IMR-90 (cell line): ENCODE measurements around the gene UQCC5. TPM values are rescaled to one million over a fixed set of nuclear protein-coding genes. Genes with fewer than 3 reads are reported as not detected.

Source experiments
- ATAC-seq: fragments of 200-7000 bp; cut with Tn5 transposase; 2 replicates; pipeline ENCODE4 v1.9.1; 2020; ENCODE audit warnings: low read depth, mild to moderate bottlenecking, moderate library complexity
- BruUV-seq: library from RNA; stranded (reverse); fragments of 400-500 nt; replicated peaks from 2 replicates; lab custom pipeline; 2021; lab: Mats Ljungman, UMichigan
- CTCF ChIA-PET: fragments of 300-600 bp; formaldehyde crosslinking; extraction: SDS; loops from one replicate; lab custom pipeline; 2021; ENCODE audit warnings: antibody characterized with exemption; lab: Yijun Ruan, JAX
- POLR2A ChIA-PET: fragments of 300-600 bp; sonication (Branson Sonifier 250); formaldehyde crosslinking; loops from one replicate; lab custom pipeline; 2022; ENCODE audit warnings: antibody characterized with exemption; ENCODE audit not compliant: unreplicated experiment; lab: Charles Lee
- DNase-seq: peaks from one replicate; pipeline ENCODE4 v3.0.0; 2013
- H2AFZ ChIP-seq: replicated peaks from 2 replicates; pipeline ENCODE3; 2013; ENCODE audit warnings: low read length, mild to moderate bottlenecking; ENCODE audit not compliant: poor library complexity
- H2AK5ac ChIP-seq: 2 replicates; pipeline ENCODE4 v1.6.1; 2013; ENCODE audit warnings: low read depth, low read length, inconsistent platforms
- H2AK9ac ChIP-seq: replicated peaks from 2 replicates; pipeline ENCODE3; 2013; ENCODE audit warnings: mild to moderate bottlenecking, low read depth, low read length, moderate library complexity; ENCODE audit not compliant: poor library complexity
- H2BK120ac ChIP-seq: 2 replicates; pipeline ENCODE4 v1.6.1; 2013; ENCODE audit warnings: low read depth, low read length, inconsistent platforms
- H2BK15ac ChIP-seq: 3 replicates; pipeline ENCODE4 v1.6.1; 2013; ENCODE audit warnings: low read depth, low read length, inconsistent platforms
- H2BK20ac ChIP-seq: 2 replicates; pipeline ENCODE4 v1.6.1; 2013; ENCODE audit warnings: low read depth, mild to moderate bottlenecking, inconsistent platforms, low read length, moderate library complexity
- H2BK5ac ChIP-seq: 2 replicates; pipeline ENCODE4 v1.6.1; 2013; ENCODE audit warnings: mild to moderate bottlenecking, low read depth, low read length, inconsistent platforms; ENCODE audit not compliant: poor library complexity, severe bottlenecking
- H3K14ac ChIP-seq: replicated peaks from 2 replicates; pipeline ENCODE4 v1.6.1; 2013; ENCODE audit warnings: low read depth, low read length, inconsistent platforms
- H3K18ac ChIP-seq: 2 replicates; pipeline ENCODE4 v1.6.1; 2013; ENCODE audit warnings: low read depth, low read length, control low read depth
- H3K23ac ChIP-seq: 2 replicates; pipeline ENCODE4 v1.6.1; 2013; ENCODE audit warnings: low read depth, low read length, inconsistent platforms
- H3K27ac ChIP-seq: 2 replicates; pipeline ENCODE4 v1.5.1; 2013; ENCODE audit warnings: mild to moderate bottlenecking, control low read depth, low read length; ENCODE audit not compliant: insufficient read depth
- H3K27me3 ChIP-seq: 2 replicates; pipeline ENCODE4 v1.6.1; 2013; ENCODE audit warnings: low read length; ENCODE audit not compliant: control insufficient read depth, insufficient read depth
- H3K36me3 ChIP-seq: 2 replicates; pipeline ENCODE4 v1.6.1; 2013; ENCODE audit warnings: low read length, mixed read lengths; ENCODE audit not compliant: control insufficient read depth, insufficient read depth
- H3K4ac ChIP-seq: 2 replicates; pipeline ENCODE4 v1.6.1; 2013; ENCODE audit warnings: low read depth, low read length, inconsistent platforms
- H3K4me1 ChIP-seq: 2 replicates; pipeline ENCODE4 v1.6.1; 2013; ENCODE audit warnings: low read length, mixed read lengths; ENCODE audit not compliant: control insufficient read depth, insufficient read depth
- H3K4me2 ChIP-seq: 2 replicates; pipeline ENCODE4 v1.6.1; 2013; ENCODE audit warnings: low read depth, mild to moderate bottlenecking, control low read depth, low read length, moderate library complexity
- H3K4me3 ChIP-seq: 2 replicates; pipeline ENCODE4 v1.5.1; 2013; ENCODE audit warnings: low read depth, mild to moderate bottlenecking, control low read depth, low read length, moderate library complexity; ENCODE audit not compliant: insufficient read depth
- H3K56ac ChIP-seq: 2 replicates; pipeline ENCODE4 v1.6.1; 2013; ENCODE audit warnings: low read length, inconsistent platforms; ENCODE audit not compliant: insufficient read depth; ENCODE audit errors: extremely low read depth
- H3K79me1 ChIP-seq, 2 experiments: 2 replicates each; pipeline ENCODE4 v1.6.1; 2013; ENCODE audit warnings: low read length in 2 of 2, inconsistent platforms in 1 of 2, low read depth in 1 of 2
- H3K9ac ChIP-seq: 2 replicates; pipeline ENCODE4 v1.6.1; 2013; ENCODE audit warnings: low read depth, low read length, control low read depth
- H3K9me1 ChIP-seq: 2 replicates; pipeline ENCODE4 v1.6.1; 2013; ENCODE audit warnings: low read length, inconsistent platforms; ENCODE audit not compliant: insufficient read depth
- H3K9me3 ChIP-seq: 2 replicates; pipeline ENCODE4 v1.6.1; 2013; ENCODE audit warnings: low read length; ENCODE audit not compliant: control insufficient read depth, insufficient read depth
- H4K20me1 ChIP-seq: 2 replicates; pipeline ENCODE4 v1.6.1; 2013; ENCODE audit warnings: low read length, inconsistent platforms; ENCODE audit not compliant: insufficient read depth
- H4K5ac ChIP-seq: 2 replicates; pipeline ENCODE4 v1.6.1; 2013; ENCODE audit warnings: mild to moderate bottlenecking, low read depth, low read length, control low read depth
- H4K8ac ChIP-seq, 2 experiments: 2 replicates each; pipeline ENCODE4 v1.6.1; 2013; ENCODE audit warnings: low read depth in 2 of 2, low read length in 2 of 2, control low read depth in 1 of 2, inconsistent platforms in 1 of 2
- H4K91ac ChIP-seq: 2 replicates; pipeline ENCODE4 v1.6.1; 2013; ENCODE audit warnings: low read depth, low read length, inconsistent platforms; ENCODE audit not compliant: insufficient read depth
- CEBPB ChIP-seq: IDR thresholded peaks from 2 replicates; pipeline ENCODE4 v1.6.1; 2012; ENCODE audit warnings: low read depth, low read length, improper control_type of control experiment
- POLR2A ChIP-seq: IDR thresholded peaks from 2 replicates; pipeline ENCODE4 v1.6.1; 2012; ENCODE audit warnings: mild to moderate bottlenecking, low read depth, low read length
- RAD21 ChIP-seq: IDR thresholded peaks from 2 replicates; pipeline ENCODE4 v1.6.1; 2012; ENCODE audit warnings: low read length, improper control_type of control experiment
- WGBS, 2 experiments: methylation state at CpG; one replicate each; pipeline versions ENCODE4 v1.1.5 to v1.1.7; 2013; ENCODE audit warnings: missing lambda C conversion rate in 2 of 2; ENCODE audit not compliant: insufficient read length in 1 of 2; ENCODE audit errors: extremely low coverage in 2 of 2; 5-methylcytosine and 5-hydroxymethylcytosine counted together
- dilution Hi-C: fragments of 300-500 bp; cut with HindIII; formaldehyde crosslinking; loops from one replicate; pipeline ENCODE4 v1.14.3; 2018; ENCODE audit warnings: low sequenced_read_pairs; ENCODE audit not compliant: unreplicated experiment
- in situ Hi-C: fragments of 300-500 bp; cut with MboI; formaldehyde crosslinking; loops from 3 replicates; pipeline ENCODE4 v1.14.3; 2019; ENCODE audit warnings: low sequenced_read_pairs, inconsistent platforms, mixed read lengths
- intact Hi-C: fragments of 100-400 bp; cut with micrococcal nuclease; formaldehyde crosslinking; loops from 2 replicates; pipeline ENCODE4 v1.10.0; 2022
- polyA plus RNA-seq, 3 experiments: library from polyadenylated mRNA; depleted of rRNA; stranded (reverse); fragments of >200 nt; gene quantifications; 2 replicates each; pipeline ENCODE4 v1.2.3, GENCODE V29; 2012; ENCODE audit warnings: low replicate concordance in 1 of 3
- total RNA-seq: library from RNA; depleted of rRNA; stranded (reverse); fragments of >200 nt; gene quantifications from 2 replicates; pipeline ENCODE4 v1.2.3, GENCODE V29; 2012
- TF ChIP-seq, protein P1 (sequence below): fragments of 150-350 bp; IDR thresholded peaks from 2 replicates; pipeline ENCODE4 v1.6.1; 2016; ENCODE audit warnings: low read depth, mild to moderate bottlenecking, low read length, moderate library complexity, borderline replicate concordance

The UQCC5 gene
- total and polyA plus RNA-seq, 2 of the 4 experiments (the other 2 are of a cell fraction): 1.1 to 16.9 TPM

DNA sequence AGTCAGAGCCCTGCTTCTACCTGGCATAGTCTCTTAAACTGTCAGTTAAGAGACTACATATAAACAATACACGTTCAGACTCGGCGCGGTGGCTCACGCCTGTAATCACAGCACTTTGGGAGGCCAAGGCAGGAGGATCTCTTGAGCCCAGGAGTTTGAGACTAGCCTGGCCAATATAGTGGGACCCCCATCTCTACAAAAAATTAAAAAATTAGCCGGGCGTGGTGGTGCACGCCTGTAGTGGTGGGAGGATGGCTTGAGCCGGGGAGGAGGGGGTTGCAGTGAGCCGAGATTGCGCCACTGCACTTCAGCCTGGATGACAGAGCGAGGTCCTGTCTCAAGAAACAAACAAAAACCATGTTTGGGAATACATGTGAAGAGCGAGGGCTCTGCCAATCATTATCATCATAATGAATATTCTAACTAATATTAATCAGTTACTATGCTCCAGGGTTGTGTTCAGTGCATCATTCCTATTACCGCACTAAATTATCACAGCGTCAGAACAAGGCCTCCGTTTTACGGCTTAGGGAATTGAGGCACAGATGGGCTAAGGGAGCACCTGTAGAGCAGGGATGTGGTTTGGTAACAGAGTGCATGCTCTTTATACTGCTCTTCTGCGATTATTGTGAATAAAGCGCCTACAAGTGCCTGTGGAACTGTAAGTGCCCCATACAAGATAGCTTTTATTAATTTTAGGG lies 844 bp upstream of the UQCC5 start:
- no peak for DNase-seq
- peak overlapping the region; percentile 15; the same call in 1 of the 2 replicates for H2BK20ac ChIP-seq
- no peak overlapping the region; the same call in 1 of the 2 replicates for H3K14ac ChIP-seq
- in situ Hi-C loops: no loop called here
- ChIA-PET CTCF (no interaction called here), POLR2A (no interaction called here)
- H3K4me3 ChIP-seq: no peak overlapping the region
- TF ChIP-seq, protein P1, sequence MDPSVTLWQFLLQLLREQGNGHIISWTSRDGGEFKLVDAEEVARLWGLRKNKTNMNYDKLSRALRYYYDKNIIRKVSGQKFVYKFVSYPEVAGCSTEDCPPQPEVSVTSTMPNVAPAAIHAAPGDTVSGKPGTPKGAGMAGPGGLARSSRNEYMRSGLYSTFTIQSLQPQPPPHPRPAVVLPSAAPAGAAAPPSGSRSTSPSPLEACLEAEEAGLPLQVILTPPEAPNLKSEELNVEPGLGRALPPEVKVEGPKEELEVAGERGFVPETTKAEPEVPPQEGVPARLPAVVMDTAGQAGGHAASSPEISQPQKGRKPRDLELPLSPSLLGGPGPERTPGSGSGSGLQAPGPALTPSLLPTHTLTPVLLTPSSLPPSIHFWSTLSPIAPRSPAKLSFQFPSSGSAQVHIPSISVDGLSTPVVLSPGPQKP: no peak
- TF ChIP-seq CEBPB (no peak), POLR2A (no peak), RAD21 (no peak)
- H3K36me3 ChIP-seq: peaks cover 2% of the 10 kb centered on the region; the same call in 1 of the 2 replicates
- ATAC-seq: no peak
- BruUV-seq: no TSS peak
- peak overlapping the region; percentile 26 for H4K91ac ChIP-seq
- H4K5ac ChIP-seq: peak overlapping the region; percentile 44
- no peaks in the 10 kb centered on the region for H3K27me3 ChIP-seq
- H2AK9ac ChIP-seq: no peak overlapping the region
- no peak overlapping the region; the same call in 1 of the 2 replicates for H2BK120ac ChIP-seq
- H4K8ac ChIP-seq: peak overlapping the region; percentile 89 to 96; a peak in 3 of 4 replicates
- H2BK5ac ChIP-seq: peak overlapping the region; percentile 47
- intact Hi-C loops: loop anchor here (2.0 kb wide), 1 partner anchor 63 kb away; no protein-coding TSS in a partner anchor
- peak overlapping the region; percentile 95 for H2AFZ ChIP-seq
- peak overlapping the region; percentile 89 for H3K4ac ChIP-seq
- H2AK5ac ChIP-seq: peak overlapping the region; percentile 91
- H3K56ac ChIP-seq: no peak overlapping the region
- H3K4me2 ChIP-seq: peak overlapping the region; percentile 88
- H3K27ac ChIP-seq: no peak overlapping the region
- no peak overlapping the region; the same call in 2 of the 3 replicates for H2BK15ac ChIP-seq
- dilution Hi-C loops: no loop called here
- no CpG with 5 or more reads among the region's 19 CpGs for WGBS, 2 experiments
- H3K23ac ChIP-seq: peak overlapping the region; percentile 67
- H3K9me3 ChIP-seq: no peaks in the 10 kb centered on the region
- peaks cover 28 to 80% of the 10 kb centered on the region in 2 experiments for H3K79me1 ChIP-seq
- H3K4me1 ChIP-seq: peaks cover 26% of the 10 kb centered on the region
- peaks cover 28% of the 10 kb centered on the region for H3K9me1 ChIP-seq
- no peak overlapping the region; the same call in 1 of the 2 replicates for H3K9ac ChIP-seq
- H4K20me1 ChIP-seq: peaks cover 46% of the 10 kb centered on the region
- H3K18ac ChIP-seq: no peak overlapping the region
